Upper lobe of left lung (tissue), 4 donors: ENCODE results near the gene TUFM.

Source experiments
- CTCF ChIP-seq, 6 experiments: fragments of 450-650 bp in 4 of 6; fragments of 200-600 bp in 2 of 6; sonication (generic) in 2 of 6; IDR thresholded peaks; one replicate each; pipeline ENCODE4 v1.5.1; 2016 to 2019; ENCODE audit warnings: antibody characterized with exemption in 6 of 6
- POLR2A ChIP-seq, 4 donors: fragments of 450-650 bp; IDR thresholded peaks; one replicate each; pipeline ENCODE4 v1.5.1; 2016 to 2017; ENCODE audit warnings: antibody characterized with exemption in 4 of 4, mild to moderate bottlenecking in 2 of 4
- POLR2AphosphoS5 ChIP-seq, 2 donors: sonication (generic); formaldehyde crosslinking; IDR thresholded peaks; one replicate each; pipeline ENCODE4 v1.5.1; 2017; ENCODE audit warnings: antibody characterized with exemption in 2 of 2

GRCh38 chr16:28869201-28869600, 23.1 kb upstream of the TUFM start:
- TF ChIP-seq POLR2AphosphoS5 (IDR thresholded peaks at IDR 0.05) (no peak), POLR2A (IDR thresholded peaks at IDR 0.05) (no peak), CTCF (IDR thresholded peaks at IDR 0.05) (no peak)
